ENCODE results near the gene TMEM178A.

Gene TMEM178A

GRCh38 chr2:39741871-39742270 is 76.2 kb downstream of the TMEM178A start:
- H3K4me1 ChIP-seq (ENCODE audit: control insufficient read depth, low read length), result no peaks in the 10 kb centered on the region
- TF ChIP-seq CTCF (IDR thresholded peaks at IDR 0.05; ENCODE audit: low read depth, low read length, poor library complexity, severe bottlenecking) (no peak), EZH2phosphoT487 (IDR thresholded peaks at IDR 0.05; ENCODE audit: borderline replicate concordance, low read length) (no peak)
- no peaks in the 10 kb centered on the region for H4K20me1 ChIP-seq (ENCODE audit: control insufficient read depth, insufficient read depth, low read depth, low read length)
- H3K79me2 ChIP-seq (ENCODE audit: control insufficient read depth, low read length), result no peaks in the 10 kb centered on the region
- no peak overlapping the region for H3K4me3 ChIP-seq (ENCODE audit: low read length)
- H3K27me3 ChIP-seq (ENCODE audit: control insufficient read depth, low read length), result no peaks in the 10 kb centered on the region
- H3K9me3 ChIP-seq (ENCODE audit: control insufficient read depth, insufficient read depth, low read length), result no peaks in the 10 kb centered on the region
- no peak overlapping the region for H3K4me2 ChIP-seq (ENCODE audit: low read length)
- peaks cover 75% of the 10 kb centered on the region for H3K36me3 ChIP-seq (ENCODE audit: control insufficient read depth, low read length)
- H3F3A ChIP-seq (ENCODE audit: control insufficient read depth, insufficient read depth), result no peaks in the 10 kb centered on the region
- H3K9me2 ChIP-seq (replicated peaks; ENCODE audit: control insufficient read depth, low read length), result no peaks in the 10 kb centered on the region
- no peak overlapping the region for H3K27ac ChIP-seq (ENCODE audit: low read depth, low read length)

- H3K36me3 ChIP-seq (ENCODE audit: control insufficient read depth, low read length), result peaks cover 70% of the 10 kb centered on the region
- no peak overlapping the region for H3K27ac ChIP-seq (ENCODE audit: low read depth, low read length)
- no peaks in the 10 kb centered on the region for H3K9me2 ChIP-seq (replicated peaks; ENCODE audit: control insufficient read depth, low read length)
- no peaks in the 10 kb centered on the region for H3K4me1 ChIP-seq (ENCODE audit: control insufficient read depth, low read length)
- H4K20me1 ChIP-seq (ENCODE audit: control insufficient read depth, insufficient read depth, low read depth, low read length), result no peaks in the 10 kb centered on the region
- TF ChIP-seq CTCF (IDR thresholded peaks at IDR 0.05; ENCODE audit: low read depth, low read length, poor library complexity, severe bottlenecking) (no peak), EZH2phosphoT487 (IDR thresholded peaks at IDR 0.05; ENCODE audit: borderline replicate concordance, low read length) (no peak)
- H3K9me3 ChIP-seq (ENCODE audit: control insufficient read depth, insufficient read depth, low read length), result no peaks in the 10 kb centered on the region
- no peaks in the 10 kb centered on the region for H3K27me3 ChIP-seq (ENCODE audit: control insufficient read depth, low read length)
- no peaks in the 10 kb centered on the region for H3F3A ChIP-seq (ENCODE audit: control insufficient read depth, insufficient read depth)
- no peak overlapping the region for H3K4me2 ChIP-seq (ENCODE audit: low read length)
- H3K79me2 ChIP-seq (ENCODE audit: control insufficient read depth, low read length), result no peaks in the 10 kb centered on the region
- no peak overlapping the region for H3K4me3 ChIP-seq (ENCODE audit: low read length)
Measured at GRCh38 chr2:39743269-39743776, 77.6 kb downstream of the TMEM178A start.

GRCh38 chr2:39755466-39755865 is 89.7 kb downstream of the TMEM178A start:
- H3K27me3 ChIP-seq (ENCODE audit: control insufficient read depth, low read length), result no peaks in the 10 kb centered on the region
- no peak overlapping the region for H3K4me3 ChIP-seq (ENCODE audit: low read length)
- H3K9me3 ChIP-seq (ENCODE audit: control insufficient read depth, insufficient read depth, low read length), result no peaks in the 10 kb centered on the region
- H3K4me2 ChIP-seq (ENCODE audit: low read length), result no peak overlapping the region
- TF ChIP-seq EZH2phosphoT487 (IDR thresholded peaks at IDR 0.05; ENCODE audit: borderline replicate concordance, low read length) (no peak), CTCF (IDR thresholded peaks at IDR 0.05; ENCODE audit: low read depth, low read length, poor library complexity, severe bottlenecking) (no peak)
- H3F3A ChIP-seq (ENCODE audit: control insufficient read depth, insufficient read depth), result no peaks in the 10 kb centered on the region
- no peaks in the 10 kb centered on the region for H3K4me1 ChIP-seq (ENCODE audit: control insufficient read depth, low read length)
- H3K9me2 ChIP-seq (replicated peaks; ENCODE audit: control insufficient read depth, low read length), result no peaks in the 10 kb centered on the region
- no peak overlapping the region for H3K27ac ChIP-seq (ENCODE audit: low read depth, low read length)
- H4K20me1 ChIP-seq (ENCODE audit: control insufficient read depth, insufficient read depth, low read depth, low read length), result no peaks in the 10 kb centered on the region; the same call in 1 of the 2 replicates
- no peaks in the 10 kb centered on the region for H3K79me2 ChIP-seq (ENCODE audit: control insufficient read depth, low read length)
- peaks cover 88% of the 10 kb centered on the region for H3K36me3 ChIP-seq (ENCODE audit: control insufficient read depth, low read length)
